GM19193 (cell line): ENCODE measurements around the gene AP5Z1.

Experiments used
- POLR2A ChIP-seq: IDR thresholded peaks from 4 replicates; pipeline ENCODE4 v1.6.1; 2011; ENCODE audit not compliant: insufficient read depth, insufficient read length; ENCODE audit errors: extremely low read depth

Gene AP5Z1, protein sequence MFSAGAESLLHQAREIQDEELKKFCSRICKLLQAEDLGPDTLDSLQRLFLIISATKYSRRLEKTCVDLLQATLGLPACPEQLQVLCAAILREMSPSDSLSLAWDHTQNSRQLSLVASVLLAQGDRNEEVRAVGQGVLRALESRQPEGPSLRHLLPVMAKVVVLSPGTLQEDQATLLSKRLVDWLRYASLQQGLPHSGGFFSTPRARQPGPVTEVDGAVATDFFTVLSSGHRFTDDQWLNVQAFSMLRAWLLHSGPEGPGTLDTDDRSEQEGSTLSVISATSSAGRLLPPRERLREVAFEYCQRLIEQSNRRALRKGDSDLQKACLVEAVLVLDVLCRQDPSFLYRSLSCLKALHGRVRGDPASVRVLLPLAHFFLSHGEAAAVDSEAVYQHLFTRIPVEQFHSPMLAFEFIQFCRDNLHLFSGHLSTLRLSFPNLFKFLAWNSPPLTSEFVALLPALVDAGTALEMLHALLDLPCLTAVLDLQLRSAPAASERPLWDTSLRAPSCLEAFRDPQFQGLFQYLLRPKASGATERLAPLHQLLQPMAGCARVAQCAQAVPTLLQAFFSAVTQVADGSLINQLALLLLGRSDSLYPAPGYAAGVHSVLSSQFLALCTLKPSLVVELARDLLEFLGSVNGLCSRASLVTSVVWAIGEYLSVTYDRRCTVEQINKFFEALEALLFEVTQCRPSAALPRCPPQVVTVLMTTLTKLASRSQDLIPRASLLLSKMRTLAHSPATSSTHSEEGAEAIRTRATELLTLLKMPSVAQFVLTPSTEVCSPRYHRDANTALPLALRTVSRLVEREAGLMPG

DNA sequence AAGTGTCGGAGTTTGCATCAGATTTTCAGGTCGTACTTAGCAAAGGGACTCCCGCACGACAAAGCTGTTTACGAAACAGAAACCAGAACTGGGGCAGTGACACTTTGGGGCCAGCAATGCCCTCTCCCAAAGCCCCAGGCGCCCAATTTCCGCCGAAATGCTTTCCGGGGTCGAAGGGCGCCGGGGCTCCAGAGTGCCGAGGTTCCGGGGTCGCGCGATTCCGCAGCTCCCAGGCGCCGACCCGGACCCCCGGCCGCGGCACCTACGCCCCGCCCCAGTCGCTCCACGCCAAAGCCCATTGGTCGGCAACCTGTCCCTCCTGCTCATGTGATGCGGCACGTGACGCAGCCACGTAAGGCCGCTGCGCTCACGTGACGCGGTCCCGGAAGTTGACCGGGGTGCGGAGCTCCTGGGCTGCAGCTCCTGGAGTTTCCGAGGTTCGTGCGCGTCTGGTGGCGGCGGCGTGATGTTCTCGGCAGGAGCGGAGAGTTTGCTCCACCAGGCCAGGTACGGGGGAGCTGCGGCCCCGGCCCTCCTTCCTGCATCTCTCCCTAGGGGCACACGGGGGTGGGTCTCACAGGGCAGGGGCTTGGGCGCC lies at the start of gene AP5Z1:
Gene AP5Z1, plus strand, starts transcription at position 374 of the 598 bp plus-strand sequence. Its CDS starts 93 bp downstream, at position 467.
- TF ChIP-seq POLR2A, result peak; percentile 94

DNA sequence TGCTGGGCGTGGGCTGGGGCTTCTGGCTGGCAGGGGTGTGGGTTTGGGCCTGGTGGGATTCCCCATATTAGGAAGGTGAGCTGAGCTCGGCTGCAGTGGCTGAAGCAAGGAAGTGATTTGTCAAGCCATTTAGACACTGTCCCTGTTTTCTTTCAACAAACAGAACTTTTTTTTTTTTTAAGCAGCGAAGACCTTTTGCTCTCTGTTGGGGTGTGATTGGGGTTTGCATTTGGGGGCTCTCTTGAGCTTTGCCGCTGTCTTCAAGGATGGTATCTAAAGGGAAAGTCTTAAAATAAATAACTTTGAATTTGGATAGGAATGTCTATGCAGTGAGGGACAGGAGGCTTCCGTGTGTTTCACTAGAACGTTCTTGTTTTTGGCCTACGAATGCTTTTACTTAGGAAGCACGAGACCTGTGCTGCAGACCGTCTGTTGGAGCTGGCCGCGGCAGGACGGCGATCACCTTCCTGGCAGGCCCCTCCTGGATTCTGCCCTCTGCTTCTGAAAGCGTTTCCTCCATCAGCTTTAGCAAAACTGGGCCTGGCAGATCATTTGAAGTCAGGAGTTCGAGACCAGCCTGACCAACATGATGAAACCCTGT lies 49.5 kb upstream of the AP5Z1 start:
- TF ChIP-seq POLR2A, result no peak

DNA sequence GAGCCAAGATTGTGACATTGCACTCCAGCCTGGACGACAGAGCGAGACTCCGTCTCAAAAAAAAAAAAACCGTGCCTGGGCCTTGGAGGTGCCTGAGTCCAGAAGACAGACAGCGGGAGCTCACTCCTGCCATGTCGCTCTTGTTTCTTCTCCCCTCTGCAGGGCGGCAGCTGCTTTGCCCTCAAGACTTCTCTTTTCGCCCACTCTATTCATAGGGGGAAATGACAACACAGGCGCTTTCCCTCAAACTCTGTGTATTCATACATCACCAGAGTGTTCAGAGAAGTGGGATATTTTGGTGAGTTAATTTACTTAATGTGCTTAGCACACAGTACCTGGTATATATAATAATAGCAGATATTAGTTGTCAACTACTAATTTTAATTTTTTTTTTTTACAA lies 48.9 kb upstream of the AP5Z1 start:
- TF ChIP-seq POLR2A, result no peak

DNA sequence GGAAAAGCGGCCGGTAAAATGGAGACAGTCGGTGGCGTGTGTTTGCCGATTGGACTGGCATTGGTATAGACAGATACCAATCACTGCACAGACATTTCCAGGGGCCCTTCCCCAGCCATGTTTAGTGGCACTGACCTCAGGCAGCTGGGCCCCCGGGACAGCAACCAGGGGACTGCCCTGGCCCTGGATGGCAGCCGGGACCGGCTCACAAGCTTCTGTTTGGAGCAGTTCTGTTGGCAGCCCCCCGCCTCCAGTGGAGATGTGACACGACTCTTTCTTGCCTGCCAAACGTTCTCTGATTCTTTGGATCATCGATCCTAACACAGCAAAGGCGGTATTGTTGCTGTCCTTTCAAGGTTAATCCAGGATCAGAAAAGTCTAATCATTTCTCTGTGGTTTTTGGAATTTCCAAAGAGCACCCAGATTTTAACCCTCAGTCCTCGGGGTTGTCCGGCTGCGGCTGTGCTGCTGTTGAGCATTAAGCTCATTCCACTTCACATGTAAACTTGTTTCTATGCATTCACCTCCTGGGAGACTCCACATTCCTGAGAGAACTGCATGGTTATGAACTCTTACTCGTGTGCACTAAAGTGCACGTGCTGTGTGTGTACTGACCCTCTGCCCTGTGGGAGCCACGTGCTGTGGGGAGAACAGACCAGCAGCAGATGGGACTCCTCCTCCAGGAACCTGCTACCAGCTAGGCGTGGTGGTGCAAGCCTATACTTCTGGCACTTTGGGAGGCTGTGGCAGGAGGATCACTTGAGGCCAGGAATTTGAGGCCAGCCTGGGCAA lies 47.3 kb upstream of the AP5Z1 start:
- no peak for TF ChIP-seq POLR2A

DNA sequence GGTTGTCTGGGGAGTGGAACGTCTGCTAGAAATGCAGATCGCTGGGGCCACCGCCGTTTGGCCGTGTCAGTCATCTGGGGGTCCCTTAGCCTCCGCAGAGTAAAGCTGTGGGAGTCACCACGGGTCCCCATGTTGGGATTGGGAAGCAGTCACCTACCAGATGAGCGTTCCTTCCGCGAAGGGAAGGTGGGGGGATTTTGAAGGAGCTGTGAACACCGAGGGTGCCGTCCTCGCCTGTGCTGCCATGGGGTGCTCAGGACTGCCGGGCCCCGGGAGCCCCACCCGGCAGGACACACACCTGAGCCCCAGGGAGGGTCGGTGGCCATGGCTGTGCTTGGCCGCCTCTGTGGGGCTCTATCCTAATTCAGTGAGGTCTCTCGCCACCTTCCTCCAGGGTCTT lies 46.2 kb upstream of the AP5Z1 start:
- TF ChIP-seq POLR2A, result no peak

DNA sequence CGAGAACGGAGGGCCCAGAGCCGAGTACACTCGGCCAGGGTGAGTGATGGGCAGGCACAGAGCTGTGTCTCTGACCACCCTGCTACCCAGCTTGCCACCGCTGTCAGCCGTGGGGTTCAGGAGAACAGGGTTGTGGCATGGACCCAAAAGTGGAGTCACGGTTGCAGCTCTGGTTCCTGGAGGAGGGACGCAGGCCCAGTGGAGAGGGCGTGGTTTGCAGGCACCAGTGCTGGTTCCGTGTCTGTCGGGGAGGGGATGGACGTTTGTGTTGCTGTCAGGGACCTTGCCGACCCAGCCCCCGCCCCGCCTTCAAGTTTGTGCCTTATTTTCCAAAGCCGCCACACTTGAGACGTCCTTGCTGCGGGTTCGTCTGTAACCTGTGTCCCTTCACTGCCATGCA lies 45.1 kb upstream of the AP5Z1 start:
- no peak for TF ChIP-seq POLR2A

DNA sequence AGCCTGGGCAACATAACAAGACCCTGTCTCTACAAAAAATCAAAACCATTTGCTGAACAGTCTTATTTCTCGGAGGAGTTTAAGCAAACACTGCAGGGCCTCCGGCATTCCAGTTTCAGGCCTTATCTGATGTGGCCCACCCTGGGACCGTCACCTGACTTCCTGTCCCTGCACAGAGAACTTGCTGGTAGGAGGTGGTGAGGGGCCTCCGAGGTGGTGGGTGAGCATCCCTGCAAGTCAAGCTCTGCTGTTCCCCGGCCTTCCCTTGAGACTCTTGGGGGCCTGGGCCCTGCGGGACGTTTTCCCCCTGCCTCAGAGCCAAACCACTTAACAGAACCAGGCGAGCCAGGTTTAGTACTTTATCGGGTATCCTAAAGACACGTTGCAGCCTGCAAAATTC lies 44.5 kb upstream of the AP5Z1 start:
- TF ChIP-seq POLR2A, result no peak

DNA sequence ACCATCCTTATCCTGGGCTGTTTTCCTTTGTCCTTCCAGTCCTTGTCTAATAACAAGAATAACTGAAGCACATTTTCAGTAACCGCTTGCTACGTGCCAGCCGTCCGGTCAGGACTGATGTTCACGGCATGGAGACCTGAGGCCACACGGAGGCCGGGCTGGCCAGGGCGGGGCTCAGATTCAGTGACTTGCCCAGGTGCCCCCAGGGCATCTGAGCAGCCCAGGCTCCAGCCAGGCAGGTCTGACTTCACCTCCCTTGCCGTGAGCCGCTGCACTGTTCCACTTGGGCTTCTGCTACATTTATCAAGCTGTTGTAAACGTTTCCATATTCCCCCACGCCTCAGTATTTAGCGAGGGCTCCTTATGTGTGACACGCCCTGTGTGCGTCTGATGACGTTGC lies 43.6 kb upstream of the AP5Z1 start:
- TF ChIP-seq POLR2A, result no peak

DNA sequence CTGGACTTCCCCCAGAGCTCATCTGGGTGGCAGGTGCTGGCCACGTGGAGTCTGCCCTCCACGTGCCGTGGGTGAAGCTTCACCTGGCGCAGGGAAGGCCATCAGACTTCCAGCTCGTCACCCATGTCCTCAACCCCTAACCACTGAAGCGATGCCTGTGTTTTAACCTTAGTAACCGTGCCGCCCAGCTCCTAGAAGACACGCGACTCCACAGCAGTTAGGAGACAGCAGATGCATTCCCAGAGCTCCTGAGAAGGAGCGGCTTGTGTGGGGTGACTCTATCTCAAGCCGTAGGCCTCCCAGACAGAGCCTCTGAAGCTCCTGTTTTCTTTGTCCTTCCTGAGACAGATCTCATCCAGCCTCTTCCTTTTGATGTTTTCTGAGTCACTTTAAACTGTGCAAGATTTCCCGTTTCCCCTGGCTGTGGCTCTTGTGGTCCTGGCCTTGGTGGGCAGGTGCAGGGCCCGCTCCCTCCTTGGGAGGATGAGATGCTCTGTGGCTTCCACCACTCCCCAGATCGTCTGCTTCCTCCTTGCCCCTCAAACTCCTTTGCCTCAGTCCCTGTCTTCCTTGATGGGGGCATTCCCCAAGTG lies 41.4 kb upstream of the AP5Z1 start:
- no peak for TF ChIP-seq POLR2A

DNA sequence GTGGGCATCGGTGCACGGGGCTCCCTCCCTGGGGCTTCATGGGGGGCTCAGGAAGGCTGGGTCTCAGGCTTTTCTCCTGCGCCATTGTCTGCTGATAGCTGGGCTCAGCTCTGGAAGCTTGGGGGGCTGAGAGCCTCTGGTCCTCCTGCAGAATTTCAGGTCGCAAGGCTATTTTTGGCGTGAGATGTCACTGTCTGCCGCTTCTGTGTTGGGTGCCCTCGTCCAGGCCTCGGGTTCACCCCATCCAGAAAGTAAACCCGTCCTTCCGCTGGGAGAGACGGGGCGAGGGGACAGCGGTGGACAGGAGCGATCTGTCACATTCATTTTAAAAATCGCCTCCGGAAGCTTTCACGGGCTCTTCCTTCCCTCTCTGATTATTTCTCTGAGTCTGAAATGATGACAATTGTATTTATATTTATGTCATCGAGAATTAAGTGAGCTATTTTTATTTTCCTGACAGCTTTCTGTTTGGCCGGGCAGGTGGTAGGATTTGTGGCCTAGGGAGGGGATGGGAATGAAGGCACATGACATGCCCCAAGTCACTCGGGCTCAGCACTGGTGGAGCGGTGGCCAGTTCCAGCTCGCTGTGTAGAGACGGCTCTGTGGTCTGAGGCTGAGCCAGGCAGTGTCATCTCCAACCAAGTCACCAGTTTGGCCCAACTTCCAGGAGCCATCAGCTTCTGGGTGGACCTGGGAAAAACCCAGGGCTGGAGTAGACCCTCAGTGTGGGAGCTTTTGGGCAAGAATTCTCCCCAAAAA lies 40.7 kb upstream of the AP5Z1 start:
- no peak for TF ChIP-seq POLR2A

DNA sequence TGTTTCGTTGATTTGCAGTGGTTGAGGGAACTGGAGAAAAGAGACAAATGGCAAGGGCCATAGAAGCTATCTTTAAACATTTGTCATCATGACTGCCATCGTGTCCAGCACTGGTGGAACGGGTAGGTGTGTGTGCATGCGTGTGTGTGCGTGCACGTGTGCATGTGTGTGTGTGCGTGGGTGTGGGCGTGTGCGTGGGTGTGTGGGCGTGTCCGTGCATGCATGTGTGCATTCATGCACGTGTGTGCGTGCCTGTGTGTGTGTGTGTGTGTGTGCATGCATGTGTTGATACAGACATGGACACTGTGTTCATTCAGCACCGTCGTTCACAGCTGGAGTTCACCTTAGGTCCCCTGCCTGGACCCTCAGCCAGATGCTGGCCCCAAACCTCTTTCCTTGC lies 38.1 kb upstream of the AP5Z1 start:
- no peak for TF ChIP-seq POLR2A

DNA sequence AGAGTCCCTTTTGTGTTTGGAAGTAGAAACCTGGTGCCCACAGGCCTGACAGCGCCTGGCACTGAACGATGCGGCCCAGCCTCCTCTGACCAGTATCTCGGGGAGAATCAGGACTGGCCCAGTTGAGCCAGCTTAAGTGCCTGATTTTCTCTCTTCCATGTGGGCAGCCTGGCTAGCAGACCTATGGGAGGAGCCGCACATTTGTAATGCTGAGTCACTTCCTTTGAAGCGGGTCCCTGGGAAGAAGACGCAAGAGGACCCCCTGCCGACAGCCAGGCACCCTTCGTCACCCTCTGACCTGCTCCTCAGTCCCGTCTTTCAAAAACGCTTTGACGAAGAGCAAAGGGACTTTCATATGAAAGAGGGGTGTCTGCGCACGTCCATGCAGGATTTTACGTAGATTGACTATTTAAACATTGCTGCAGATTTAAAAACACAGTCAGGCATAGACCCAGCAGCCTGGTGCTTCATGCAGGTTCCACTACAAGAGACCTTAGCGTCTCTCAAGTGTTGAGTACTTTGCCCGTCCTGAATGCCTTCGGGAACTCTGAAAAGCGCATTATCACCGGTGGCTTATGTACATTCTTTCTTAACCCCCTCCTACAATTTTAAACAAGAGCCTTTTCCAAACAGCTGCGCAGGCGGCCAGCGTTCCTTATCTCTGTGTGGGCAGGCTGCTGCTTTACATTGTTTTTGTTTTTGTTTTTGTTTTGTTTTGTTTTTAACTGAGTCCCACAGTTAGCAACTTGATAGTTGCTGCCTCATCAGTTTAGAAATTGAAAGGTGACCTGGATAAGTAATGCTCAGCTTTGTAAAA lies 36.5 kb upstream of the AP5Z1 start:
- no peak for TF ChIP-seq POLR2A
